Liver (tissue), 3 donors: ENCODE data around the gene KLHL13.

ENCODE experiments used
- RAD21 ChIP-seq, 2 donors: IDR thresholded peaks; 2 replicates each; pipeline ENCODE4 v1.6.1; 2016; ENCODE audit warnings: antibody characterized with exemption in 2 of 2, mild to moderate bottlenecking in 2 of 2
- TAF1 ChIP-seq: conservative IDR thresholded peaks from 2 replicates; pipeline ENCODE4 v1.6.1; 2016; ENCODE audit warnings: antibody characterized with exemption, mild to moderate bottlenecking
- YY1 ChIP-seq: IDR thresholded peaks from 2 replicates; pipeline ENCODE4 v1.6.1; 2016; ENCODE audit warnings: antibody characterized with exemption, mild to moderate bottlenecking
- TF ChIP-seq, protein P1 (sequence below): fragments of 150-350 bp; IDR thresholded peaks from 2 replicates; pipeline ENCODE4 v1.5.1; 2017; ENCODE audit warnings: improper control_type of control experiment, low read depth, low read length; ENCODE audit not compliant: missing input control
- TF ChIP-seq, protein P2 (sequence below): IDR thresholded peaks from 2 replicates; pipeline ENCODE4 v1.6.1; 2016; ENCODE audit warnings: antibody characterized with exemption
- TF ChIP-seq, protein P3 (sequence below): IDR thresholded peaks from 2 replicates; pipeline ENCODE4 v1.6.1; 2016; ENCODE audit warnings: antibody characterized with exemption, mild to moderate bottlenecking
- donor health status: healthy.
- donor health status: healthy.

DNA sequence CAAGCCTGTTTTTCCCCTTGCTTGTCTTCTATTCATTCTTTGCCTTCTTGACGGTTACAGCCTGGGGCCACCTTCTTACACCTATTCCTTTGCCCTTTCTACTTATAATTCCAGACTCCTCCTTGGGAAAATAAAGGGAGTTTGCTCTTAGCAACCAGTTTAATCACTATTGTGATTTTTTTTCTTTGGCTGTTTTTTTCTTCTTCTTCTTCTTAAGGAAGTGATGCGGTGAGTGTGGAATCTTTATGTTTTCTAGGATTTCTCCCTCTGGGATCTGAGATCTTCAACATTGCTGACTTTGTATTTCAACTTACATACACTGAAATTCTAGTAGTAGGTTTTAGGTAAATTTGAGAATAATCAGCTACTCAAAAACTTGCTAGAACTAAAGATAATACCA is 1.1 kb upstream of the KLHL13 start:
- no peak for TF ChIP-seq RAD21 (IDR thresholded peaks at IDR 0.05)
- TF ChIP-seq, protein P1, sequence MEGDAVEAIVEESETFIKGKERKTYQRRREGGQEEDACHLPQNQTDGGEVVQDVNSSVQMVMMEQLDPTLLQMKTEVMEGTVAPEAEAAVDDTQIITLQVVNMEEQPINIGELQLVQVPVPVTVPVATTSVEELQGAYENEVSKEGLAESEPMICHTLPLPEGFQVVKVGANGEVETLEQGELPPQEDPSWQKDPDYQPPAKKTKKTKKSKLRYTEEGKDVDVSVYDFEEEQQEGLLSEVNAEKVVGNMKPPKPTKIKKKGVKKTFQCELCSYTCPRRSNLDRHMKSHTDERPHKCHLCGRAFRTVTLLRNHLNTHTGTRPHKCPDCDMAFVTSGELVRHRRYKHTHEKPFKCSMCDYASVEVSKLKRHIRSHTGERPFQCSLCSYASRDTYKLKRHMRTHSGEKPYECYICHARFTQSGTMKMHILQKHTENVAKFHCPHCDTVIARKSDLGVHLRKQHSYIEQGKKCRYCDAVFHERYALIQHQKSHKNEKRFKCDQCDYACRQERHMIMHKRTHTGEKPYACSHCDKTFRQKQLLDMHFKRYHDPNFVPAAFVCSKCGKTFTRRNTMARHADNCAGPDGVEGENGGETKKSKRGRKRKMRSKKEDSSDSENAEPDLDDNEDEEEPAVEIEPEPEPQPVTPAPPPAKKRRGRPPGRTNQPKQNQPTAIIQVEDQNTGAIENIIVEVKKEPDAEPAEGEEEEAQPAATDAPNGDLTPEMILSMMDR, result no peak
- no peak for TF ChIP-seq TAF1
- TF ChIP-seq, protein P2, sequence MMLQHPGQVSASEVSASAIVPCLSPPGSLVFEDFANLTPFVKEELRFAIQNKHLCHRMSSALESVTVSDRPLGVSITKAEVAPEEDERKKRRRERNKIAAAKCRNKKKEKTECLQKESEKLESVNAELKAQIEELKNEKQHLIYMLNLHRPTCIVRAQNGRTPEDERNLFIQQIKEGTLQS, result no peak
- TF ChIP-seq, protein P3, sequence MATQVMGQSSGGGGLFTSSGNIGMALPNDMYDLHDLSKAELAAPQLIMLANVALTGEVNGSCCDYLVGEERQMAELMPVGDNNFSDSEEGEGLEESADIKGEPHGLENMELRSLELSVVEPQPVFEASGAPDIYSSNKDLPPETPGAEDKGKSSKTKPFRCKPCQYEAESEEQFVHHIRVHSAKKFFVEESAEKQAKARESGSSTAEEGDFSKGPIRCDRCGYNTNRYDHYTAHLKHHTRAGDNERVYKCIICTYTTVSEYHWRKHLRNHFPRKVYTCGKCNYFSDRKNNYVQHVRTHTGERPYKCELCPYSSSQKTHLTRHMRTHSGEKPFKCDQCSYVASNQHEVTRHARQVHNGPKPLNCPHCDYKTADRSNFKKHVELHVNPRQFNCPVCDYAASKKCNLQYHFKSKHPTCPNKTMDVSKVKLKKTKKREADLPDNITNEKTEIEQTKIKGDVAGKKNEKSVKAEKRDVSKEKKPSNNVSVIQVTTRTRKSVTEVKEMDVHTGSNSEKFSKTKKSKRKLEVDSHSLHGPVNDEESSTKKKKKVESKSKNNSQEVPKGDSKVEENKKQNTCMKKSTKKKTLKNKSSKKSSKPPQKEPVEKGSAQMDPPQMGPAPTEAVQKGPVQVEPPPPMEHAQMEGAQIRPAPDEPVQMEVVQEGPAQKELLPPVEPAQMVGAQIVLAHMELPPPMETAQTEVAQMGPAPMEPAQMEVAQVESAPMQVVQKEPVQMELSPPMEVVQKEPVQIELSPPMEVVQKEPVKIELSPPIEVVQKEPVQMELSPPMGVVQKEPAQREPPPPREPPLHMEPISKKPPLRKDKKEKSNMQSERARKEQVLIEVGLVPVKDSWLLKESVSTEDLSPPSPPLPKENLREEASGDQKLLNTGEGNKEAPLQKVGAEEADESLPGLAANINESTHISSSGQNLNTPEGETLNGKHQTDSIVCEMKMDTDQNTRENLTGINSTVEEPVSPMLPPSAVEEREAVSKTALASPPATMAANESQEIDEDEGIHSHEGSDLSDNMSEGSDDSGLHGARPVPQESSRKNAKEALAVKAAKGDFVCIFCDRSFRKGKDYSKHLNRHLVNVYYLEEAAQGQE, result no peak
- no peak for TF ChIP-seq YY1
